ENCODE data around the gene MYPN.
"Not testable (repeated sequence)": the region's sequence is repeated elsewhere in the genome, so short reads cannot be mapped to it uniquely, and the experiment has no call there.

Gene MYPN

GRCh38 chr10:68135922-68136792 lies 26.9 kb downstream of the MYPN start:
- DNase-seq = no peak

- no peak for DNase-seq
Measured at GRCh38 chr10:68137171-68137570, 27.9 kb downstream of the MYPN start.

- DNase-seq = no peak
Measured at GRCh38 chr10:68138526-68138925, 29.2 kb downstream of the MYPN start.

GRCh38 chr10:68139448-68140272 lies 30.4 kb downstream of the MYPN start:
- no peak for DNase-seq

GRCh38 chr10:68142761-68143160 lies 33.5 kb downstream of the MYPN start:
- DNase-seq = no peak

DNA sequence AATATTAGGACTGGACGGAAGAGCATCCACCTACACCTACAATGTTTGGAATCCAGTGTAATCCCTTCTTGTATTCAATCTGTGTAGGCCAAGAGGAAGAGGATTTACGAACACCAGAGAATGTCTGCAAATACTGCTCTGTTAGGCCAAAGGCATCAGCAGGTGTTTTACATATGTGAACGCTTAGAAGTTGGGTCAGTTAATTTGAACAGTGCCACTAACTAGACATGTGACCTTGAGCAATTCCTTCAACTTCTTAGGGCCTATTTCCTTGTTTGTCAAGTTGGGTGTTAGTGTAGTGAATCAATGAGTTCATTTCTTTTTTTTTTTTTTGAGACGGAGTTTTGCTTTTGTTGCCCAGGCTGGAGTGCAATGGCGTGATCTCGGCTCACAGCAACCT lies 35.4 kb downstream of the MYPN start:
- no peak for DNase-seq

- peak; percentile 11 for DNase-seq
Measured at GRCh38 chr10:68145705-68146104, 36.4 kb downstream of the MYPN start.

DNA sequence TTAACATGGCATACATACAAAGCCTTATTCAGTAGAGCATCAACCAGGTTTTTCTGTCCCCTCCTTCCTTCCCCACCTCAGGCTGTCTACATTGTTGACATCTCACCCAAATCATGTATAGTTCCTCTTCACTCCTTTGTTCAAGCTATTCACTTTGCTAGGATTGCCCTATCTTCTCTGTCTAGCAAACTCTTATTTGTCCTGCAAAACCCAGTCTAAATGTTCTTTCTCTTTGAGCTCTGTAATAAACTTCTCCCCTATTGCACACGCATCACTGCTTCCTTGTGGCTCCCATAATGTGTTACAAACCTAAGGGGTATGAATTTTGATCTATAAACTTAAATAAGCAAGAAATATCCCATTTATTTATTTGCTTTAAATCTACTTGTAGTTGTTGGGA lies 36.8 kb downstream of the MYPN start:
- no peak for DNase-seq

- DNase-seq = no peak
Measured at GRCh38 chr10:68151453-68151852, 42.2 kb downstream of the MYPN start.

DNA sequence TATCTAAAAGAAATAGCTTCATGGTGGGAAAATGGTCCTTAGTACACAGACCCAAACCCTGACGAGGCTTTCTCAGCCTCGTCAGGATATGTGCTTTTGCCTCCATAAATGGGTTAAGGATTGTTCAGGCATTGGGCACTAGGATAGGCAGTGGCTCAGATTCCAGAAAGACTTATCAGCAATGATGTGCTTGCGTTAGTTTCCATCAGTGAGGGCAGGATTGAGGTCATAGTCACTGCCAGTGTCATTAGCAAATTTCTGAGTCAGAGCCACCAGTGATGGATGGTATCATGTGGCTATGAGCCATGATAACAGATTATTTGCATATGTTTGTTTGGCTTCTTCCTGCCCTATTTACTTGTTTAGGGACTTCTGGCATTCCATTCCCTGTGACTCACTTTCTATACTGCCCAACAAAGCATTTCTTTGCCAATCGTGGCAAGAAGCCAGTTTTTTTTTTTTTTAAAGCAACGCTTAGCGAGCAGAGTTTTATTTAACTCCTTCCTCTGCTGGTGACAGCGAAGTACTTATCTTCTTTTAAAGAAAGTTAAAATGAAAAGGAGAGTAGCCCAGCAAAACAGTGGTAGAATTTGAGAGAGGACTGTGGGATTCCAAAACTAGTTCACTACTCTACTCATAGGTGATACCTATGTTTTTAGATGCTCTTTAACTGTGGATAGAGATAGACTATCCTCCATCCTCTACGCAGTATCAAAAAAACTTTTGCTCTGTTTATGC lies 44.4 kb downstream of the MYPN start:
- DNase-seq = no peak

- DNase-seq = no peak
Measured at GRCh38 chr10:68154211-68154497, 44.9 kb downstream of the MYPN start.

- DNase-seq = no peak
Measured at GRCh38 chr10:68155615-68156210, 46.4 kb downstream of the MYPN start.

GRCh38 chr10:68156373-68157185 lies 47.3 kb downstream of the MYPN start:
- peak; percentile 63 for DNase-seq

DNA sequence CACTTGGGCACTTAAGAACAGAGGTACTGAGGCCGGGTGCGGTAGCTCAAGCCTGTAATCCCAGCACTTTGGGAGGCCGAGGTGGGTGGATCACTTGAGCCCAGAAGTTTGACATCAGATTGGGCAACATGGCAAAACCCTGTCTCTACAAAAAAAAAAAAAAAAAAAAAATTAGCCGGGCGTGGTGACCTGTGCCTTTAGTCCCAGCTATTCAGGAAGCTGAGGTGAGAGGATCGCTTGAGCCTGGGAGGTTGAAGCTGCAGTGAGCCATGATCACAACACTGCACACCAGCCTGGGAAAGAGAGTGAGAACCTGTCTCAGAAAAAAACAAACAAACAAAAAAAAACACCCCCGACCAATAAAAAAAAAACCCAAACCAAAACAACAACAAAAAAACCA lies 48.2 kb downstream of the MYPN start:
- DNase-seq = not testable (repeated sequence)

DNA sequence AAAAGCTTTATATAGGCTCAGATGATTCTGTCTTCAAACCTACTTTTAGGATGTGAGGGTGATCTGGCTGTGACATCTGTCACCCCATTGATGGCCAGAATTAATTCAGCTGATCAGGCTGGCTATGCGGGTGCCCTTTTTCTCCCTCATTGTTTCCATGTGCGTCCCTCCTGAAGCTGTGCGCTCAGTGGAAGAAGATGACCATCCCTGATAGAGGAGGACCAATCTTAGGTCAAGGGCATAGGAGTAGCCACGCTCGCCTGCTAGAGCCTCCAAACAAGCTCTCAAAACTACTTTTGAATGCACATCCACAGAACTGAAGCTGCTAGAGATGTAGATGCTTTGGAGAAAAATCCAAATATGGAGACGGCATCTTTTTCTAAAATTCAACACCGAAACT lies 48.7 kb downstream of the MYPN start:
- no peak for DNase-seq

- DNase-seq = peak; percentile 64
Measured at GRCh38 chr10:68163735-68164134, 54.4 kb downstream of the MYPN start.

DNA sequence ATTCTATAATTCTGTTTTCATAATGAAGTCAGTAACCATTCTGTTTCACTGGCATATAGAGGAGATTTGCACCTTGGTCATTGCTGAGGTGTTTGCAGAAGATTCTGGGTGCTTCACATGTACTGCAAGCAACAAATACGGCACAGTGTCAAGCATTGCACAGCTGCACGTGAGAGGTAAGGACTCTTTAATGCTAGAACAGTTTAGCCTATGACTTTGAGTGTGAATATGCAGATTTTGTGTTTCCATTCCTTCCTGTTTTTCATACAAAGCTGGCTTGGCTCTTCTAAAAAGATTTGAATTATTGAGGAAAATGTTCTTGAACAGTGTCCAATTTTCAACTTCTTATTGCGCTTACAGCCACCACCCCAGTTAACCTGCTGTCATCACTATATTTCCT lies 56.4 kb downstream of the MYPN start:
- no peak for DNase-seq

GRCh38 chr10:68166871-68167585 lies 57.7 kb downstream of the MYPN start:
- no peak for DNase-seq

GRCh38 chr10:68167586-68168189 lies 58.4 kb downstream of the MYPN start:
- no peak for DNase-seq

- DNase-seq = no peak
Measured at GRCh38 chr10:68171539-68172080, 62.3 kb downstream of the MYPN start.

- DNase-seq = no peak
Measured at GRCh38 chr10:68172324-68172723, 63.0 kb downstream of the MYPN start.

All from activated CD4-positive, alpha-beta T cell treated with anti-CD3 and anti-CD28 coated beads, Interleukin-2, Interleukin-6, amounts not matched to agents 100 ng/mL and 50 ng/mL, durations not matched to agents 16 hours and 8 hours (primary cell).